ENCODE data around the gene LYPD5. TPM values are rescaled to one million over a fixed set of nuclear protein-coding genes. Genes with fewer than 3 reads are reported as not detected.
"Not testable (repeated sequence)": the region's sequence is repeated elsewhere in the genome, so short reads cannot be mapped to it uniquely, and the experiment has no call there.

LYPD5 gene
- total RNA-seq, 1 experiment from 2014 or later = 2.9 TPM

GRCh38 chr19:43806848-43807247, 4.6 kb upstream of the LYPD5 start:
- Histone ChIP-seq H3K4me2 (no peak overlapping the region), H3F3A (ENCODE audit: insufficient read depth, low read depth) (no peaks in the 10 kb centered on the region), H3K4me1 (replicated peaks; ENCODE audit: insufficient read depth) (no peaks in the 10 kb centered on the region), H3K27me3 (ENCODE audit: insufficient read depth, low read depth) (no peaks in the 10 kb centered on the region), H3K27ac (no peak overlapping the region), H2AFZ (no peak overlapping the region), H4K20me1 (ENCODE audit: insufficient read depth) (no peaks in the 10 kb centered on the region), H3K9me3 (ENCODE audit: insufficient read depth, low read depth) (no peaks in the 10 kb centered on the region), H3K79me2 (ENCODE audit: low read depth) (no peaks in the 10 kb centered on the region), H3K9me2 (ENCODE audit: insufficient read depth) (no peaks in the 10 kb centered on the region), H3K36me3 (ENCODE audit: low read depth) (no peaks in the 10 kb centered on the region), H3K4me3 (no peak overlapping the region)
- CTCF ChIA-PET = no interaction called here
- no peak for DNase-seq
- no TSS peak for BruUV-seq (replicated peaks)
- POLR2A ChIA-PET (ENCODE audit: unreplicated experiment) = no interaction called here
- TF ChIP-seq EZH2 (IDR thresholded peaks at IDR 0.05; ENCODE audit: low read depth) (no peak), CTCF (conservative IDR thresholded peaks at IDR 0.05) (no peak)
- intact Hi-C loops (cut with micrococcal nuclease; ENCODE audit: unreplicated experiment) = no loop called here

- H3K9me3 ChIP-seq (ENCODE audit: insufficient read depth, low read depth); H3K4me1 ChIP-seq (replicated peaks; ENCODE audit: insufficient read depth); H3K4me2 ChIP-seq; H4K20me1 ChIP-seq (ENCODE audit: insufficient read depth); H2AFZ ChIP-seq; H3K4me3 ChIP-seq; BruUV-seq (replicated peaks); DNase-seq; H3K27me3 ChIP-seq (ENCODE audit: insufficient read depth, low read depth); H3K36me3 ChIP-seq (ENCODE audit: low read depth); H3K9me2 ChIP-seq (ENCODE audit: insufficient read depth); H3K79me2 ChIP-seq (ENCODE audit: low read depth); intact Hi-C loops (cut with micrococcal nuclease; ENCODE audit: unreplicated experiment); H3F3A ChIP-seq (ENCODE audit: insufficient read depth, low read depth); H3K27ac ChIP-seq: not testable (repeated sequence)
- POLR2A ChIA-PET (ENCODE audit: unreplicated experiment) = interaction anchor here (0.6 kb wide), 1 partner anchor 1027 kb away, joined by 3 read pairs; no protein-coding TSS in a partner anchor
- CTCF ChIA-PET = interaction anchor here (0.6 kb wide), 1 partner anchor 188 kb away, joined by 19 read pairs; no protein-coding TSS in a partner anchor
These were observed 4.2 kb upstream of the LYPD5 start for GRCh38 chr19:43806401-43806800.

GRCh38 chr19:43804432-43804831, 2.2 kb upstream of the LYPD5 start:
- no peak overlapping the region for H2AFZ ChIP-seq
- H3K79me2 ChIP-seq (ENCODE audit: low read depth) = no peaks in the 10 kb centered on the region
- no peaks in the 10 kb centered on the region for H4K20me1 ChIP-seq (ENCODE audit: insufficient read depth)
- POLR2A ChIA-PET (ENCODE audit: unreplicated experiment) = interaction anchor here (0.5 kb wide), 1 partner anchor 168 kb away, joined by 13 read pairs; no protein-coding TSS in a partner anchor
- no peaks in the 10 kb centered on the region for H3K36me3 ChIP-seq (ENCODE audit: low read depth)
- H3K9me3 ChIP-seq (ENCODE audit: insufficient read depth, low read depth) = no peaks in the 10 kb centered on the region
- intact Hi-C loops (cut with micrococcal nuclease; ENCODE audit: unreplicated experiment) = no loop called here
- no peak overlapping the region for H3K4me2 ChIP-seq
- no peak overlapping the region for H3K4me3 ChIP-seq
- no peak for TF ChIP-seq EZH2 (IDR thresholded peaks at IDR 0.05; ENCODE audit: low read depth)
- no peak for TF ChIP-seq CTCF (conservative IDR thresholded peaks at IDR 0.05)
- H3F3A ChIP-seq (ENCODE audit: insufficient read depth, low read depth) = peaks cover 11% of the 10 kb centered on the region
- DNase-seq = no peak
- BruUV-seq (replicated peaks) = no TSS peak
- H3K4me1 ChIP-seq (replicated peaks; ENCODE audit: insufficient read depth) = peaks cover 3% of the 10 kb centered on the region; the same call in 1 of the 2 replicates
- CTCF ChIA-PET = no interaction called here
- H3K27ac ChIP-seq = no peak overlapping the region
- no peaks in the 10 kb centered on the region for H3K27me3 ChIP-seq (ENCODE audit: insufficient read depth, low read depth)
- H3K9me2 ChIP-seq (ENCODE audit: insufficient read depth) = no peaks in the 10 kb centered on the region
